Measurements from ENCODE around the gene IPP.

The IPP gene

GRCh38 chr1:45654540-45655280, 95.7 kb downstream of the IPP start:
- H3K9ac ChIP-seq (ENCODE audit: low read depth, low read length): no peak overlapping the region
- no peaks in the 10 kb centered on the region for H3K4me1 ChIP-seq (ENCODE audit: control insufficient read depth, insufficient read depth, low read length)
- no peaks in the 10 kb centered on the region for H3K9me3 ChIP-seq (ENCODE audit: control insufficient read depth, insufficient read depth, low read length)
- H3K27me3 ChIP-seq (ENCODE audit: control insufficient read depth, insufficient read depth, low read length): no peaks in the 10 kb centered on the region
- H3K4me3 ChIP-seq (ENCODE audit: low read depth, low read length): no peak overlapping the region
- H3K36me3 ChIP-seq (ENCODE audit: control insufficient read depth, insufficient read depth, low read length): peaks cover 47% of the 10 kb centered on the region
